HG02938 (cell line): ENCODE measurements around the gene BRF1.

Experiments
- ATAC-seq: cut with Tn5 transposase; IDR thresholded peaks from one replicate; pipeline ENCODE4 v1.9.1; 2021; ENCODE audit warnings: mild to moderate bottlenecking, moderate library complexity; ENCODE audit not compliant: unreplicated experiment

Gene BRF1

GRCh38 chr14:105267820-105268548, 32.8 kb downstream of the BRF1 start:
- ATAC-seq: no peak

DNA sequence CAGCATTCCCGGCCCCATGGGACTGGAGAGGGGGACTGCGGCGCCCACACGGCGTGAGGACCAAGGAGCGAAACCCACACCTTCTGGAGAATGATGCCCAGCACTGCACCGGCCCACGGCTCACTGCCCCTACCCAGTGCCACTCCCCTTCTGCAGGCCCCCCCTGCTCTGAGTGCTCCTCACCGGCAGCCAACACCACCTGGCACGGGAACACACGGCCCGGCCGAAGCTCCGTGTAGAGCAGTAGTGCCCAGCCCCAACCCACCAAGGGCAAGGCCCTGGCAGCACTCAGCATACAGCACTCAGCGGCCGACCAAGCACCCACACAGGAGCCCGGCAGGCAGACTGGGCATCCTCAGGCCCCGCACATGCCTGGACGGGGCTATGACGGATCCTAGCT, 39.0 kb downstream of the BRF1 start:
- no peak for ATAC-seq

DNA sequence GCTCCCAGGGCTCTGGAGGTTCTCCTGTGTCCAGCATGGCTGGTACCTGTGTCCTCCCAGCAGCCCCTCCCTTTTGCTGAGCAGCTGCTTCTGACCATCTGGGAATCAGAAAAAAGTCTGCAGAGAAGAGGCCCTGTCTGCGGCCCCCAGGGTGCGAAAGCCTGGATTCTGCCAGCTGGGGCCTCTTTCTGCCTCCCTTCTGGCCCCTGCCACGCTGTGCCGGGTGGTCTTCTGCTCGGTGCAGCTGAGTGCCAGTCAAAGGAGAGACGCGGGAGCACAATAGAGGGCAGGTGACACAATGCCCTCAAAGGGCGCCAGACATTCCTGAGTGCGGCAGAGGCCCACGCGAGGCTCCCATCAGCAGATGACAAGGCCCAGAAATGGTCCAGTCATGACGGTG, 39.8 kb downstream of the BRF1 start:
- no peak for ATAC-seq

GRCh38 chr14:105258846-105259245, 42.0 kb downstream of the BRF1 start:
- no peak for ATAC-seq

DNA sequence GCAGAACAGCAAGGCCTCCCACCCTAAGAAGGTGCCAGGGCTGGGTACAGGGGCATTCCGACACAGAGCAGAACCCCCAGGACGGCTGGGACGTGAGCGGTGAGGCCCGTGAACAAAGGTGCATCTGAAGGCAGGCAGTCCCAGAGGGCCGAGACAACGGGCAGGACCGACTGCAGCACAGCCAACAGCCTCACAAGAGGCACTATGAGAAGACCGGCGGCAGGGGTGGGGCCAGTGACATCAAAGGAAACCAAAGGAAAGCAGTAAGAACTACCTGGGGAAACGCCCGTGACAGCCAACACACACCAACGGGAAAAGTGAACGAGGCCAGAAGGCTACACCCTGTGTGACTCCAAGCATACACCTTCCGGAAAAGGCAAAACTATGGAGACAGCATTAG, 43.3 kb downstream of the BRF1 start:
- no peak for ATAC-seq

GRCh38 chr14:105256292-105256960, 44.4 kb downstream of the BRF1 start:
- ATAC-seq: no peak

GRCh38 chr14:105255021-105255507, 45.7 kb downstream of the BRF1 start:
- ATAC-seq: no peak

DNA sequence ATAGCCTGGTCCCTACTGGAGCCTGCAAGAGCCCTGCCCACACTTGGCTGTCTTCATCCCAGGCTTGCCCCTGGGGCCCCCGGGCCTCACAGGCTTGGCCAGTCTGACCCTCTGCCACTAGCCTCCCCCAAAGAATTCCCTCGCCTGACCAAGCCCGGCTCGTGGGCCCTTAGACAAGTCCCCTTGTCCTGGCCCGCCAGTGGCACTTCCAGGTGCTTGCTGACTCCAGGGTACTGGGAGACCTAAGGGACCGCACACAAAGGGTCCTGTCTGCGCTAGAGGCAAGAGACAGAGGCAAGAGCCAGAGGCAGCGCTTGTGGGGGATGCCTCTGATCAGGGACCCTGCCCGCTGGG, 47.5 kb downstream of the BRF1 start:
- no peak for ATAC-seq

DNA sequence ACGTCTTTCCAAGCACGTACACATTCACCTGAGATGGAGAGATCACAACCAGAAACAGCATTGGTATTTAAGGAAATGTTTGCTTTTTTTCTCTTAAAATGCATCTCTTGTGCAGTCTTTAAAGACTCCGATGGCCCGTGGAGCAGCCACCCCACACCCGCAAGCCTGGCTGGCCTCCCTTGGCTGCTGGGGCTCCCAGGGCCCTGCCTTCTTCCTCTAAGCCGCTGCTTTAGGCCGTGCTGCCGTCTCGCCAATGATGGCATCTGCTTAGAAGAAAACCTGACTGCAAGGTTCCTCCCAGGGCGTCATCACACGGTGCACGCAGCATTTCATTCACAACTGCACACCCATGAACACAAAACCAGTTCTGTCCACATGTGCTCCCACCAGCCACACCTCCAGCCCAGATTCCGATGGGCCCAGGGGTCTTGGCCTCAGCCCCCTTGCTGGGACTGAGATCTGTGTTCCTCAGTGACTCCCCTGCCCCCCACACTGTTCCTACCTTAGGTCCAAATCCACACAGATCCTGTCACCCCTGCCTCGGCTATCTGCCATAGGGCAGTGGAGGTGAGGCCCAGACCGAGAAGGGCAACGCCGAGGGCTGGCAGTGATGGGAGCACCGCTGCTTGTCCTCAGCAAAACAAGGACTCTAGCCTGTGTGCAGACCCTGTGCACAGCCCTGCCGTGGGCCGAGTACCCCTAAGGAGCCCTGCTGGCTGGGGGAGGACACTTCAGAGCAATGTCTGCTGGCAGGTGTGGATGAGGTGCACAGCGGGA, 48.1 kb downstream of the BRF1 start:
- no peak for ATAC-seq

GRCh38 chr14:105251920-105252319, 48.9 kb downstream of the BRF1 start:
- ATAC-seq: no peak

GRCh38 chr14:105250986-105251385, 49.8 kb downstream of the BRF1 start:
- no peak for ATAC-seq

DNA sequence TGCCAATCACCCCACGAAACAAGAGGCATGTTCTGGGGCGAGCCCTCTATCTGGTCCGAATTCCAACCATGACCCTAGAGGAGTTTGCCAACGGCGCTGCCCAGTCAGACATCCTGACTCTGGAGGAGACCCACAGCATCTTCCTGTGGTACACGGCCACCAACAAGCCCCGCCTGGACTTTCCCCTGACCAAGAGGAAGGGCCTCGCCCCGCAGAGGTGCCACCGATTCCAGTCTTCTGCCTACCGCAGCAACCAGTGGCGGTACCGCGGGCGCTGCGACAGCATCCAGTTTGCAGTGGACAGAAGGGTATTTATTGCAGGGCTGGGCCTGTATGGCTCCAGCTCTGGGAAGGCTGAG, 50.8 kb downstream of the BRF1 start:
- no peak for ATAC-seq

DNA sequence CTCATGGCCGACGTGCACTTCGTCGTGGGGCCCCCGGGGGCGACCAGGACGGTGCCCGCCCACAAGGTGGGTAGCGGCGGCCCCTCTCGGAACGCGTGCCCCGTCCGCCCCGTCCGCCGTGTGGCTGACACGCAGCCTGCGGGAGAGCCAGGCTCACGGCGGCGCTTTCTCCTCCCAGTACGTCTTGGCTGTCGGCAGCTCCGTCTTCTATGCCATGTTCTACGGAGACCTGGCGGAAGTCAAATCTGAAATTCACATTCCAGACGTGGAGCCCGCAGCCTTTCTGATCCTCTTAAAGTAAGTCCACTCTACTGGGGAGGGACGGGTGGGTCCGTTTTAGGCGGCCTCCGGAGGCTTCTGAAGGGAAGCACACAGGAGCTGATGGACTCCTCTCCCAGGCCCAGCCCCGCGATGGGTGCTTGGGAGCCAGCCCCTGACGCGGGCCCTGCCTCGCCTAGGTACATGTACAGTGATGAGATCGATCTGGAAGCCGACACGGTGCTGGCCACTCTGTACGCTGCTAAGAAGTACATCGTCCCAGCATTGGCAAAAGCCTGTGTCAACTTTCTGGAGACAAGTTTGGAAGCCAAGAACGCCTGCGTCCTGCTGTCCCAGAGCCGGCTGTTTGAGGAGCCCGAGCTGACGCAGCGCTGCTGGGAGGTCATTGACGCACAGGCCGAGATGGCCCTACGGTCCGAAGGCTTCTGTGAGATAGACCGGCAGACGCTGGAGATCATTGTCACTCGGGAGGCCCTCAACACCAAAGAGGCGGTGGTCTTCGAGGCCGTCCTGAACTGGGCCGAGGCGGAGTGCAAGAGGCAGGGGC, 51.4 kb downstream of the BRF1 start:
- ATAC-seq: no peak

DNA sequence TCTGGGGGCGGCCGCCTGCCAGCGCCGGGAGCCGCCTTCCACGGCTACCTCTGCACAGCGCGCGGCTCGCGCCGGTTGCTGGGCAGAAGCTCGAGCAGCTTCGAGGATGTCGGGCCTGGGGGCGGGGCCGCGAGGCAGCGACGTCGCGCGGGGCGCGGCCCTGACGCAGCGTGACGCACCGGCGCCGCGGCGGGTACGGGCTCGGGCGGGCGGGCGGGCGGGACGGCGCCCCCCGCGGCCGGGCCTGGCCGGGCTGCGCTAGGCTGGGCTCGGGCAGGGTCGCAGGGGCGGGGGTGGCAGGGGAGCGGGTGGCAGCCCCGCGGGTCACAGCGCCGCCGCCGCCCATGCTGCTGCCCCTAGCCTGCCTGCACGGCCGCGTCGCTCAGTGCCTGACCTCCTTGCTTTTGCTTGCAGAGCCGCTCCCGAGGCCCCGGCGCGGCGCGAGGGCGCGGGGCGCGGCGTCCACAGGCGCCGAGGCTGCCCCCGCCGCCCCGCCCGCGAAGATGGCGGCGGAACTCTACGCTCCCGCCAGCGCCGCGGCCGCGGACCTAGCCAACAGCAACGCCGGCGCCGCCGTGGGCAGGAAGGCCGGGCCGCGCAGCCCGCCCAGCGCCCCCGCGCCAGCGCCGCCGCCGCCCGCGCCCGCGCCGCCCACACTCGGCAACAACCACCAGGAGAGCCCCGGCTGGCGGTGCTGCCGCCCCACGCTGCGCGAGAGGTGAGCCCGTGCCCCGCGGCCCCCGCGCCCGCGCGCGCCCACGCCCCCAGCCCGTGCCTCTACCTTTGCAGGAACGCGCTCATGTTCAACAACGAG, 52.2 kb downstream of the BRF1 start, which contains the start of gene BTBD6:
BTBD6 (plus strand) TSS at position 166 of the 814 bp plus-strand sequence; CDS start at position 345, 179 bp downstream.
- ATAC-seq: peak; percentile 58

DNA sequence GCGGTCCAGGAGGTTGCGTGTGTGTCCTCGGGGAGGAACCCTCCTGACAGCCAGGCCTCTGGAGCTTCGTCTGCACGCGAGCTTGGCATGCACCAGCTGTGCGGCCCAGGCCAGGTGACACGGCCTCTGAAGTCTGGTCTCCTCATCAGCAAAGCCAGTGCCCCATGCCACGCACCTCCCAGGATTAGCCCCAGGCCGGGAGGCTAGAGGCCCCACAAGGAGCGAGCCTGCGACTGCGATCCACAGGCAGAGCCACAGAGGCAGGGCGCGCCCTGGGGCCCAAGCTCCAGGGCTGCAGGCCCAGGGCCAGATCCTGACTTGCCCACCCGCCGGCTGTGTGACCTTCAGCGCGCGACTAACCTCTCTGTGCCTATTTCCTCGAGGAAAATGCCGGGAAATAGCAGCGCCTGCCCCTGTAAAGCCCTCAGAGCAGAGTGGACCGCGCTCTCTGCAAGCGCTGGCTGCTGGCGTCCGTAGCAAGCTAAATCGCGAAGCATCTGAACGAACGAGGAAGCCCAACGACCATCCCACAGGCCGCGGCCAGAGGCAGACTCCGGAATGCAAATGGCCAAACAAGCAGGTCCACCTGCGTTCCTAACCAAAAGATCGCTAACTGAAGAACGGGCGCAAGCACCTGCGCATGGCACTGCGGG, 53.0 kb downstream of the BRF1 start:
- ATAC-seq: no peak

DNA sequence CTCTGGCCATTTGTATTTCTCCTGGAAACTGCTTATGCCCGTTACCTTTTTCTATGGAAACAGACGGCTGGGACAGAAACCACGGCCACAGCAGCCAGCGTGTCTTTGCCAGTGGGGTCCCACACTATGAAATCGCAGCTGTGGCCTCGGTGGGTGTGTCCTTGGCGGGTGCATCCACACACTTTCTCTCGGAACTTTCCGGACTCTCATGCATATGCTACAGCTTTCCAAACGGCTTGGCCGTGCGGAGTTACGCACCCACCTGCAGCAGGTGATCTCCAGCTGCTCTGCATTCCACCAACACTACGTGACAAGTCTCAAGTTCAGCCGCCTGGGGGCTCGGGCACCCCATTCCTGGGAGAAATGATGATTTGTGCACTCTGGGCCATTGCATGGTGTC, 53.8 kb downstream of the BRF1 start:
- ATAC-seq: no peak

DNA sequence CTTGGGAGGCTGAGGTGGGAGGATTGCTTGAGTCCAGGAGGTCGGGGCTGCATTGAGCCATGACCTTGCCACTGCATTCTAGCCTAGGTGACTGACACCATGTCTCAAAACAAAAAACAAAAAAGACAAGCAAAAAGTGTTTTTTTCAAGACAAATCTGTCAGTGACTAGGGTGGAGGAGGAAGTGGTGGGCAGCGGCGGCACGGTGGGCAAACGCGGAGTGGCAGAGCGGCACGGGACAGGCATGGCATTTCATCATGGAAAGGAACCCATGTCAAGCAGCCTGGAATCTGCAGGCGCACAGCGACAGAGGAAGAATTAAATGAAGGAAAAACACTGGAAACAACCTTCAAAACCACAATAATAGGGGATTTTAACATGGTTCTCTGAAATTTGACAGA, 56.5 kb downstream of the BRF1 start:
- ATAC-seq: no peak

GRCh38 chr14:105241641-105242040, 59.2 kb downstream of the BRF1 start:
- no peak for ATAC-seq

DNA sequence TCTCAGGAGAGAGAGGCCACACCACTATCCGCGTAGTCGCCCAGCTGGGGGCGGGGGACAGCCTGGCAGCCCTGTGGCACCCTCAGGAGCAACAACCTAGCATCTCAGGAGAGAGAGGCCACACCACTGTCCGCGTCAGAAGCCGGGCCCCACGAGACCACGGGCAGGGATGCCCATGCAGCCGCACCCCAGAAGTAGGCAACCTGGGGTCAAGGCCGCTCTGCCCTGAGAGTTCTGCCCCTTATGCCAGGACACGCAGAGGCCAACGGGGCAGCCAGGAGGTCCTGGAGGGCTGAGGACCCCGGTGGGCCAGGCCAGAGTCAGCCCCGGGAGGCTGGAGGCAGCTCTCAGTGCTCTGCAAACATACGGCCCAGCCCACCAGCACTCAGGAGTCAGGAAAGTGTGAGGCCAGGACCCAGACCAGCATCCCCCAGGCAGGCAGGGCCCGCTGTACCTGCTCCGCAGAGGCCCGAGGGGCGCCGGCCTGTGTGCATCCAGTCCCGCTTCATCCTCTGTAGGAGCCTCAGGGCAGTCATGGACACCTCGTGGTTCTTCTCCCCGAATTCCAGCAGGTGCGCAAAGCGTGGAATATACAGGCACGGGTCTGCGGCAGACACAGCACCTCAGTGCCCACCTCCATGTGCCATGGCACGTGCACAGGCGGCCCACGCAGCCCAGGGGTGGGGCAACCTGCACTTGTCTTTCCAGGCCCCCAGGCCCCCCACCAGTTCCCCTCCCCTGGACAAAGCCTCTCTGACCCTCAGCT, 59.8 kb downstream of the BRF1 start:
- ATAC-seq: no peak
